HG02943 (cell line): ENCODE measurements around the gene USP24.
"Not testable (repeated sequence)": the region's sequence is repeated elsewhere in the genome, so short reads cannot be mapped to it uniquely, and the experiment has no call there.

Experiments
- ATAC-seq: cut with Tn5 transposase; IDR thresholded peaks from one replicate; pipeline ENCODE4 v1.9.1; 2021; ENCODE audit warnings: mild to moderate bottlenecking, low read depth, moderate library complexity; ENCODE audit not compliant: unreplicated experiment

USP24 gene

DNA sequence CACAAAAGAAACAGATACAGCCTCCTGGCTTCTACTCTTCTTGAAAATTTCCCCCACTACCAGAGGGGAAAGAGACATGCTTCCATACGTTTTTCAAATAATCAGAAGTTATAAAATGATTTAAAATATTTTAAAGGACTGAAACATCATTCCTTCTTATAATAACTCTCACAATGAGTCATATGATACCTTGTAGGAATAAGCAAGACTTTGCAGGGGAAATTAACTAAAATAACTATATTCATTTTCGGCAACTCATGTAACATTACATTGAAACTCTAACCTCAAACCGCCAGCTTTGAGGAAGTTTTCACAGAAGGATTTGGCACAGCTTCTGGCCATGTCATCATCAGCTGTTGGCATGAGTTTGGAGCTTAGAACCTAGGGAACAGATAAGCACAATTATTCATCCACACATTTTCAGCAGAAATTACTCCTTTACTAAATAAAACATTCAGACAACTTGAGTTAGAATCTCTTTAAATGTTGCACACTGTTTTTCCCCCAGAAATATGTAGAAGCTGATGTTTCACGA lies 85.9 kb downstream of the USP24 start:
- no peak for ATAC-seq

DNA sequence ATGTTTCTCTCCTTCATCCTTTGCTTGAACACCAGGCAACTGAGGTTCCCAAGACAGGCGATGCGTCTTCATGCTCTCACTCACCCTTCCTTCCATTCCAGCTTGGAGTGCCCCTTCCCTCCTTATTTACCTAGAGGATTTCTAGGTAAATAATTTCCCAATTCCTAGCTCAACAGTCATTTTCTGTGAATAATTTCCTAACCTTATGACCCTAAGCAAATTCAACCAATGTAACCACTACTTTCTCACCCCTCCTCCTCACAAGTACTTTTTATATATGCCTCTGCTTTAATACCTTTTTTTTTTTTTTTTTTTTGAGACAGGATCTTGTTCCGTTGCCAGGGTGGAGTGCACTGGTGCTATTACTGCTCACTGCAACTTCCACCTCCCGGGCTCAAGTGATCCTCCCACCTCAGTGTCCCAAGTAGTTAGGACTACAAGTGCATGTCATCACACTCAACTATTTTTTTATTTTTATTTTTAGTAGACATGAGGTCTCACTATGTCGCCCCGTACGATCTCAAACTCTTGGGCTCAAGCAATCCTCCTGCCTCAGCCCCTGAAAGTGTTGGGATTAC lies 86.7 kb downstream of the USP24 start:
- ATAC-seq, result no peak

DNA sequence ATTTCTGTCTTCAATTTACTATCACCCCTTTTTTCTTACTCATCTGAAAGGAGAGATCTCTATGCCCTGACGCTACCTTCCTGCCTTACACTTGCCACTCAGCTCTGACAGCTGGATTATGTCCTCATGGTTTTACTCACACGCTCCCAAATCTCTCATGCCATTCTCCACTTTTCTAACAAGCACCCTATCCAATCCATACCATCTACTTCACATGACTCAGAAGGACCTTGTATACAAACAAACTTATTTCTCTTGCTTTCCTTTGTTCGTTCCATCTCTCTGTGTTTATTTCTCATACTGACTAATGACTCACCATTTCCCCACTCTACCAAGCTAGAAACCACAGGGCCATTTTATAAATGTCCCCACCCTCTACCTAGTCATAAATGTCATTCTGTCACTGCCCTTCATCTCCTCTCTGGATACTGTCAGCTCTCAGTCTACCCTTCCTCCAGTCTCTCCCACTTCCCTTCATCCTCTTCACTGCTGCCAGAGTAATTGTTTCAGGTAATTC lies 87.3 kb downstream of the USP24 start:
- ATAC-seq, result no peak

- no peak for ATAC-seq
These were observed 90.7 kb downstream of the USP24 start for GRCh38 chr1:55124470-55124869.

DNA sequence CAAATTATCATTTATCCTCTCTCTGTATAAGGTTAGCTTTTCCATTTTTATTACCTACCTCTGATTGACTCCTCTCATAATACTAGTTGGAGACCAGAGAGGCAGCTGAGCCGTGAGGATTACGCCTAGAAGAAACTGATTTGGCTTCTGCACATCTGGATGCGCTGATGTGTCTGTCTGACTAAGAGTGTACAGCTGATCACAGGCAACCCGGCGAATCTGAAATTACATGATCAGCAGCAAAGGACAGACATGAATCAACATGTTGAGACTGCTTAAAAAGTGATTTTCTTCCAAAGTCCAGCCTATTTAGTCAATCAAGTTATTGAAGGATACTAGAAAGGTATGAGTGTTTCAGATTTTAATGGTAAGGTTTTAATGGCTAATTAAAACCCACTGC lies 94.6 kb downstream of the USP24 start:
- ATAC-seq, result no peak

DNA sequence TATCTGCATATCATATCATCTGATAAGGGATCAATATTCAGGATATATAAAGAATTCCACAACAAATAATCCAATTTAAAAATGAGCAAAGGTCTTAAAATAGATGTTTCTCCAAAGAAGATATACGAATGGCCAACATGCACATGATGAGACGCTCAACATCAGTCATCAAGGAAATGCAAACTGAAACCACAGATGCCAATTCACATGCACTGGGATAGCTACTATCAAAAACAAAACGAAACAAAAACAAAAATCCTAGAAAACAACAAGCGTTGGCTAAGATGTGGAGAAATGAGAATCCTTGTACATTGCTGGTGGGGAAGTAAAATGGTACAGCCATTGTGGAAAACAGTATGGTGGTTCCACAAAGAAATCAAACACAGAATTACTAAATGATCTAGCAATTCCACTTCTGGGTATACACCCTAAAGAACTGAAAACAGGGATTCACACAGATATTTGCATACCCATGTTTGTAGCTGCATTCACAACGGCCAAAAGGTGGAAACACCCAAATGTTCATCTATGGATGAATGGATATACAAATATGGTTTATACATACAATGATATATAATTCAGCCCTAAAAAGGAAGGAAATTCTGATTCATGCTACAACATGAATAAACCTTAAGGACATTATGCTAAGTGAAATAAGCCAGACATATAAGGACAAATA lies 96.4 kb downstream of the USP24 start:
- ATAC-seq, result no peak

DNA sequence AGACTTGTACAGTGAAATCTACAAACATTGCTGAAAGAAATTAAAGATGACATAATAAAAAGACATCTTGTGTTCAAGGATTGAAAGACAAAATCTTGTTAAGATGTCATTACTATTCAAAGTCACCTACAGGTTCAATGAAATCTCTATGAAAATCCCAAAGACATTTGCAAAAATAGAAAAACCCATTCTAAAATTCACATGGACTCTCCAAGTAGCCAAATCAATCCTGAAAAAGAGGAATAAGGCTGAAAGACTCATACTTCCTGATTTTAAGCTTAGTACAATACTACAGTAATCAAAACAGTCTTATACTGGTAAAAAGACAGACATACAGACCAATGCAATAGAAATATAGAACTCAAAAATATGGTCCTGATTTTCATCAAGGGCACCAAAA lies 97.2 kb downstream of the USP24 start:
- ATAC-seq, result no peak

DNA sequence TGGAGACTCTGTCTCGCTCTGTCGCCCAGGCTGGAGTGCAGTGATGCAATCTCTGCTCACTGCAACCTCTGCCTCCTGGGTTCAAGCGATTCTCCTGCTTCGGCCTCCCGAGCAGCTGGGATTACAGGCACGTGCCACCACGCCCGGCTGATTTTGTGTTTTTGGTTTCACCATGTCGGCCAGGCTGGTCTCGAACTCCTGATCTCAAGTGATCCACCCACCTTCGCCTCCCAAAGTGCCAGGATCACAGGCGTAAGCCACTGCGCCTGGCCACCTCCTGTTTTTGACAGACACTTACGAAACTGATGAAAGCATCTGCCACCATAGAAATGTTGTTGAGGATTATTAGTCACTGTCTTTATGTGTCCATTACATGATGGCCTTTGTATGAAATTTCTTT lies 106.2 kb downstream of the USP24 start:
- not testable (repeated sequence) for ATAC-seq

DNA sequence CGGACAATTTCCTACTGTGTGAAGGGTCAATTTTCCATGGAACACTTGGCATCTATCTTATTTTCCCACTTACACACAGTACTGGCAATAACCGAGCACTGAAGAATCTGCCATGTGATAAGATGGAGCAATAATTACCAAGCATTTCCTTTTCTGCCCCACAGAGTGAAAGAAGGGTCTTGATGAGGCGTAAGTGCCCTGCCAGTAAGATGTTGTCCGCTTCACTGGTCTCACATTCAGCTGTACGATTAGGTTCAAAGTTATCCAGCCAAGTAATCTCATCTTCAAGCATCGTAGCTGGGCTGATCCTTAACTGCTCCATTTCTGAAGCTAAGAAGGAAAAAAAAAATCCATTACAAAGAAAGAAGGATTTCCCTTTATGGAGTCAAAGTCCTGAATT lies 108.1 kb downstream of the USP24 start:
- ATAC-seq, result no peak

- no peak for ATAC-seq
These were observed 111.3 kb downstream of the USP24 start for GRCh38 chr1:55103891-55104290.

- no peak for ATAC-seq
These were observed 120.1 kb downstream of the USP24 start for GRCh38 chr1:55095095-55095494.

- ATAC-seq, result no peak
These were observed 122.7 kb downstream of the USP24 start for GRCh38 chr1:55092475-55092874.

DNA sequence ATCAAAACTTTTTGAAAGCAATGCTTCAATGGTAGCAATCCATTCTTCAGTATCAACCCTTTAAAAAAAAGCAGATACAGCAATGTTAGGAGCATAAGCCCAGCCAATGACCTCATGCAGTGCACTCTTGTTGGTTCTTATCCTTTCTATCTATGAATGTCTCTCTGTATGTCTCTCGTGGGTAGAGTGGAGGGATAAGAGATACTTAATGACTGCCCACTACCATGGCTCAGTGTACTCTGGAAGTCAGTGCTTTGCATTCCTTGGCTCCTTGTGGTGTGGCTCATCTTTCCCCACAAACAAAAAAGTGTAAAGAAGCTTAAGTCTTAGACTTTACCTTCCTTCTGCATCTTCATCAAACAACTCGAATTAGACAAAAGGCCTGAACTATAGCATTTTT lies 125.5 kb downstream of the USP24 start:
- ATAC-seq, result no peak

- no peak for ATAC-seq
These were observed 126.8 kb downstream of the USP24 start for GRCh38 chr1:55088413-55088812.

DNA sequence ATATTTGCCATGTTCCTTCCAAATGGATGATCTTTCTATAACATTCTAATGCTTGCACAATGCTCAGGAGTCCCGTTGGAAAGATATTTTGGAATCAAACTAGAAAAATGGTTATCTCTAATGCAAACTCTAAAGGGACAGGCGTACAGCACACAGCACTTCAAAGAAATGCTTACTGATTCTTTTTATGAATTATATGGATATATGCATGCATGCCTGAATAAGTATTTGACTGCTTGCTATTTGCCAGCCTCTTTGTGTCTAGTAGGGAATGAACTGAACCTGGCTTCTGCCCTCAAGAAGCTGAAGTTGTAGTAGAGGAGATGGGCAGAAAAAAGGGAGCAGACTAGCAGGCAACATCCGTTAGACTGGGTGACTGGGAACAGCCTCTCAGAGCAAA lies 127.7 kb downstream of the USP24 start:
- no peak for ATAC-seq

GRCh38 chr1:55084257-55084656 lies 130.9 kb downstream of the USP24 start:
- ATAC-seq, result no peak

GRCh38 chr1:55081905-55082296 lies 133.3 kb downstream of the USP24 start:
- no peak for ATAC-seq

GRCh38 chr1:55081188-55081904 lies 133.8 kb downstream of the USP24 start:
- no peak for ATAC-seq

GRCh38 chr1:55079651-55080050 lies 135.5 kb downstream of the USP24 start:
- no peak for ATAC-seq

DNA sequence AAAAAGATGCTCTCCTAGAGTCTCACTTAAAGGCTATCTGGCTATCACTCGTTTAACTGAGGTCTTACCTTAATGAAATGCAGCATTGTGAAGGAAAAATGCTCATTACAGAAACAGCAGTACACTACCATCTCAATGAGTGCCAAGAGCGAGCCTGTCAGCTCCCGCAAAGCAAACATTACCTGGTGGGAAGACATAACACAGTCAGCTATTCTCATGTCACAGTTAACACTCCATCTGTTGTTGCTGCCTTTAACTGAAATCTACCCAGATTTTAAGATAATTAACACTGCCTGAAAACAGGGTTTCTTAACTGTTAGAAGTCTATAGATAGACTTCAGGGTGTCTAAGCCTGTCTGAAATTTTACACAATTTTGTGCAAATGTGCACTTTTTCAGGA lies 136.7 kb downstream of the USP24 start:
- no peak for ATAC-seq

DNA sequence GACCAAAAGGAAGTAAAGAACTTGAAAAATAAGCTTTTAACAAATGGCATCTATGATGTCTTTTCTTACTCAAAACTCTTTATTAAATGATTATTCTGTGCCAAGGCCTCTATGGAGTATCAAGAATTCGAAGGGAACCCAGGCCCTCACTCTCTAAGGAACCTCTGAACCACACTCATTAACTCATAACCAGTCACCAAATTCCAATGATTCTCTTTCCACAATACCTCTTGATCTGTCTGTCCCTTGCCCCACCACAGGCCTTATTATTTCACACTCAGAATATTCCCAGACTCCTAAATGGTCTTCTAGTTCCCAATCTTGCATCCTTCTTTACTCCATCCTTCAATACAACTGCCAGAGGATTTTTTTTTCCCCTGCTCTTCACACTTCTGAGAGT lies 138.8 kb downstream of the USP24 start:
- no peak for ATAC-seq

- no peak for ATAC-seq
These were observed 140.7 kb downstream of the USP24 start for GRCh38 chr1:55074455-55074854.
